GM12872 (cell line): ENCODE measurements around the gene CCN5.

Experiments
- CTCF ChIP-seq: IDR thresholded peaks from 3 replicates; pipeline ENCODE4 v1.5.1; 2011; ENCODE audit warnings: low read depth, mild to moderate bottlenecking, low read length, moderate library complexity; ENCODE audit not compliant: insufficient read depth

CCN5 gene

GRCh38 chr20:44716309-44717106, 1.3 kb downstream of the CCN5 start:
- no peak for TF ChIP-seq CTCF

- TF ChIP-seq CTCF = peak; percentile 50
Observed at GRCh38 chr20:44717986-44718385, 2.8 kb downstream of the CCN5 start.

- TF ChIP-seq CTCF = no peak
Observed at GRCh38 chr20:44719841-44720240, 4.7 kb downstream of the CCN5 start.

GRCh38 chr20:44720621-44720996, 5.4 kb downstream of the CCN5 start:
- TF ChIP-seq CTCF = no peak

GRCh38 chr20:44720997-44721784, 6.0 kb downstream of the CCN5 start:
- TF ChIP-seq CTCF = no peak

GRCh38 chr20:44721785-44722054, 6.6 kb downstream of the CCN5 start:
- no peak for TF ChIP-seq CTCF

- TF ChIP-seq CTCF = no peak
Observed at GRCh38 chr20:44722990-44723389, 7.8 kb downstream of the CCN5 start.
